ENCODE results near the gene NAALAD2.
"Not testable (repeated sequence)": the region's sequence is repeated elsewhere in the genome, so short reads cannot be mapped to it uniquely, and the experiment has no call there.

The NAALAD2 gene

GRCh38 chr11:90124371-90124770 lies 10.1 kb upstream of the NAALAD2 start:
- CTCF ChIA-PET, result no interaction called here
- no peak for DNase-seq (ENCODE audit: low spot score)
- TF ChIP-seq, protein P1, sequence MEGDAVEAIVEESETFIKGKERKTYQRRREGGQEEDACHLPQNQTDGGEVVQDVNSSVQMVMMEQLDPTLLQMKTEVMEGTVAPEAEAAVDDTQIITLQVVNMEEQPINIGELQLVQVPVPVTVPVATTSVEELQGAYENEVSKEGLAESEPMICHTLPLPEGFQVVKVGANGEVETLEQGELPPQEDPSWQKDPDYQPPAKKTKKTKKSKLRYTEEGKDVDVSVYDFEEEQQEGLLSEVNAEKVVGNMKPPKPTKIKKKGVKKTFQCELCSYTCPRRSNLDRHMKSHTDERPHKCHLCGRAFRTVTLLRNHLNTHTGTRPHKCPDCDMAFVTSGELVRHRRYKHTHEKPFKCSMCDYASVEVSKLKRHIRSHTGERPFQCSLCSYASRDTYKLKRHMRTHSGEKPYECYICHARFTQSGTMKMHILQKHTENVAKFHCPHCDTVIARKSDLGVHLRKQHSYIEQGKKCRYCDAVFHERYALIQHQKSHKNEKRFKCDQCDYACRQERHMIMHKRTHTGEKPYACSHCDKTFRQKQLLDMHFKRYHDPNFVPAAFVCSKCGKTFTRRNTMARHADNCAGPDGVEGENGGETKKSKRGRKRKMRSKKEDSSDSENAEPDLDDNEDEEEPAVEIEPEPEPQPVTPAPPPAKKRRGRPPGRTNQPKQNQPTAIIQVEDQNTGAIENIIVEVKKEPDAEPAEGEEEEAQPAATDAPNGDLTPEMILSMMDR (conservative IDR thresholded peaks at IDR 0.05; ENCODE audit: low read depth), result no peak
- H3K27ac ChIP-seq, result no peak overlapping the region
- POLR2A ChIA-PET (ENCODE audit: low non-redundant PET), result no interaction called here

DNA sequence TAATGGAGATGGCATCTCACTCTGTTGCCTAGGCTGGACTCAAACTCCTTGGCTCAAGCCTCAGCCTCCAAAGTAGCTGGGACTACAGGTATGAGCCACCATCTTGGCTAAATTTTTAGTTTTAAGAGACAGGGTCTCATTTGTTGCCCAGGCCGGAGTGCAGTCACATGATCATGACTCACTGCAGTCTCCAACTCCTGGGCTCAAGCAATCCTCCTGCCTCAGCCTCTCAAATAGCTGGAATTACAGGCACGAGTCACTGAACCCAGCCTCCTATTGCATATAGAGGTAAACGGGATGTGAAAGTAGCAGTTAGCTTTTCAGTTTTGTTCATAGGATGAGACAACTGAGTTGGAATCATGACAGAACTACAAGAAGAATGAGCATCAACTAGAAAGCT lies 9.5 kb upstream of the NAALAD2 start:
- DNase-seq (ENCODE audit: low spot score), result no peak
- TF ChIP-seq, protein P1 (conservative IDR thresholded peaks at IDR 0.05; ENCODE audit: low read depth), result no peak
- CTCF ChIA-PET, result no interaction called here
- H3K27ac ChIP-seq, result no peak overlapping the region
- POLR2A ChIA-PET (ENCODE audit: low non-redundant PET), result no interaction called here

DNA sequence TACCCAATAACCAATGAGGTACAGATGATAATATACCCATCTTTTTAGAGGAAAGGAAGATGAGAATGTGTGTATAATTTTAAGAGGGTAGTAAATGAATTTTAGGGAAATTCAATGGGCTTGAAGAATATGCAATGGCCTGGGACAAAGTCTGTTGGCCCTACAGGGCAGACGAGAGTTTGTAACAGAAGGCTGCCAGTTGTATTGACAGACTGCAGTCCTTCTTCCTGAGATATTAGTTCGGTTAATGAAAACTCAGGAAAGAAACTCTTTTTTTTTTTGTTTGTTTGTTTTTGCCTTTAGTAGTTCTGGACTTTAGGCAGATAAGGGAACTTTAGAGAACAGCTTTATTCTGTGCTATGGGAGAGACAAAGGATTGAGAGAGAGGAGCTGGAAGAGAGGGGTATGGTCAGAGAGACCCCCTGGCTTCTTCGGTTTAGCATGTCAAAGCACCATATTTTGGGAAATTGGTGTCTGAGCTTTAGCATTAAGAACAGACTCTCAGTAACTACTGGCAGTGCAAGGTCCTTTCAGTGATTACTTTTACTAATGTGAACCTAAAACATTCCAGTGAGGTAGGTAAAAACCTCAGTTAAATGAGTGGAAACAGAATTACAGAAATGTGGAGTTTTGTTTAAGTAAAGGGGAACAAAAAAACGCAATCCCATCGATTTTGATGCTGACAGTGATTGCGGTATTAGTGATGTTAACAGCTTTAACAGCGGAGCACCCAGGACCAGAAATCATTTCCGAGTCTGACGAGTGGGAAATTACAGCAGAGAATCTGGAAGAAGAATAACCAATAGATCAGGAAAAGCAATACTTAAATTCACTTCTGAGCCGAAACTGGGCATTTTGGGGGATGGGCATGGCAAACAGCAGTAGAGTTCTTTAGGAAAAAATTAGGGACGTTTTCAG lies 644 bp upstream of the NAALAD2 start:
- ChIA-PET POLR2A (ENCODE audit: low non-redundant PET) (no interaction called here), CTCF (no interaction called here)
- no peak overlapping the region for H3K27ac ChIP-seq
- TF ChIP-seq, protein P1 (conservative IDR thresholded peaks at IDR 0.05; ENCODE audit: low read depth), result no peak
- no peak for DNase-seq (ENCODE audit: low spot score)

GRCh38 chr11:90135016-90135415 lies 553 bp downstream of the NAALAD2 start:
- POLR2A ChIA-PET (ENCODE audit: low non-redundant PET), result no interaction called here
- DNase-seq (ENCODE audit: low spot score), result no peak
- H3K27ac ChIP-seq, result no peak overlapping the region
- CTCF ChIA-PET, result interaction anchor here (0.6 kb wide), 1 partner anchor 1081 kb away, joined by 4 read pairs; no protein-coding TSS in a partner anchor
- TF ChIP-seq, protein P1 (conservative IDR thresholded peaks at IDR 0.05; ENCODE audit: low read depth), result no peak

DNA sequence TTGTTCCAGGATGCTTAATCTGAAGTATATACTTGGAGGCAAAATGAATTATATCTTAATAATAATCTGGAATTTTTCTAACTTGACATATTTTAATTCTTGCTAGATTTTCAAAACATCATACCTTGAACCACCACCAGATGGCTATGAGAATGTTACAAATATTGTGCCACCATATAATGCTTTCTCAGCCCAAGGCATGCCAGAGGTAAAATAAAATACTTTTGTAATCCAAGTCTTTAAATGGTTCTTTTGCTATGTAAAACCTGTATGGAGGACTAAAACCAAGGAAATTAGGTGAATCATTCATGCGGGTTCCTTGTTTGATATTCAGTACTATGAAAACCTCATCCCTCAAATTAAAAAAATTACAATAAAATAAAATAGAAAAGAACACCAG lies 14.4 kb downstream of the NAALAD2 start:
- TF ChIP-seq, protein P1 (conservative IDR thresholded peaks at IDR 0.05; ENCODE audit: low read depth), result no peak; the same call in 1 of the 2 replicates
- POLR2A ChIA-PET (ENCODE audit: low non-redundant PET), result no interaction called here
- CTCF ChIA-PET, result no interaction called here
- no peak overlapping the region for H3K27ac ChIP-seq
- DNase-seq (ENCODE audit: low spot score), result no peak

GRCh38 chr11:90166982-90167573 lies 32.6 kb downstream of the NAALAD2 start:
- POLR2A ChIA-PET (ENCODE audit: low non-redundant PET); CTCF ChIA-PET; H3K27ac ChIP-seq; DNase-seq (ENCODE audit: low spot score): not testable (repeated sequence)

GRCh38 chr11:90167704-90168103 lies 33.2 kb downstream of the NAALAD2 start:
- DNase-seq (ENCODE audit: low spot score); H3K27ac ChIP-seq; CTCF ChIA-PET; POLR2A ChIA-PET (ENCODE audit: low non-redundant PET): not testable (repeated sequence)

Measured in RWPE1 (cell line).